Measurements from ENCODE around the gene CDH12.

DNA sequence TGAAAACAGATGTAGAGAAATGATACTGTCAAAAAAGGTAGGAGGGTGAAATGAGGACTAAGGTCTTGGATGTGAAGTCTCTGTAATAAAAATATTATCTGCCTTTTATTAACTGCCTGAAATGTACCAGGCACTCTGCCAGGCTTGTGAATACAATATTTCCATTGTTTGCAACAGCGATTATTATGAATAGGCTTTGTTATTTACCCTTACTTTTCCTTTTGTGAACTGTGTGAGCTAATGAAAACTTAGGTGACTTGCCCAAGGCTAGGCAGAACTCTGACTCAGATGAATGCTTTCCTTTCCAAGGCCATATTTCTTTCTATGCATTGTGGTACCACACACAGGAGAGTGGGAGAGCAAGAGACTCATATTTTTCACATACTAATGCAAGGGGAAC, 204.1 kb downstream of the CDH12 start:
- TF ChIP-seq, protein P1, sequence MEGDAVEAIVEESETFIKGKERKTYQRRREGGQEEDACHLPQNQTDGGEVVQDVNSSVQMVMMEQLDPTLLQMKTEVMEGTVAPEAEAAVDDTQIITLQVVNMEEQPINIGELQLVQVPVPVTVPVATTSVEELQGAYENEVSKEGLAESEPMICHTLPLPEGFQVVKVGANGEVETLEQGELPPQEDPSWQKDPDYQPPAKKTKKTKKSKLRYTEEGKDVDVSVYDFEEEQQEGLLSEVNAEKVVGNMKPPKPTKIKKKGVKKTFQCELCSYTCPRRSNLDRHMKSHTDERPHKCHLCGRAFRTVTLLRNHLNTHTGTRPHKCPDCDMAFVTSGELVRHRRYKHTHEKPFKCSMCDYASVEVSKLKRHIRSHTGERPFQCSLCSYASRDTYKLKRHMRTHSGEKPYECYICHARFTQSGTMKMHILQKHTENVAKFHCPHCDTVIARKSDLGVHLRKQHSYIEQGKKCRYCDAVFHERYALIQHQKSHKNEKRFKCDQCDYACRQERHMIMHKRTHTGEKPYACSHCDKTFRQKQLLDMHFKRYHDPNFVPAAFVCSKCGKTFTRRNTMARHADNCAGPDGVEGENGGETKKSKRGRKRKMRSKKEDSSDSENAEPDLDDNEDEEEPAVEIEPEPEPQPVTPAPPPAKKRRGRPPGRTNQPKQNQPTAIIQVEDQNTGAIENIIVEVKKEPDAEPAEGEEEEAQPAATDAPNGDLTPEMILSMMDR (IDR thresholded peaks at IDR 0.05; ENCODE audit: insufficient read depth, low read length, poor library complexity, severe bottlenecking) = no peak
- TF ChIP-seq EZH2phosphoT487 (conservative IDR thresholded peaks at IDR 0.05; ENCODE audit: low read length) = no peak
